Measurements from ENCODE around the gene CYP27B1. TPM values are rescaled to one million over a fixed set of nuclear protein-coding genes. Genes with fewer than 3 reads are reported as not detected.

The CYP27B1 gene
- total RNA-seq, 1 donor from 2014 or later: 4.7 TPM

- peaks cover 8% of the 10 kb centered on the region for H3K36me3 Mint-ChIP-seq
- H3K4me1 Mint-ChIP-seq: peaks cover 17% of the 10 kb centered on the region
- peak within 1 kb of the TSS; percentile 92 for H3K4me3 Mint-ChIP-seq
- DNase-seq (ENCODE audit: low spot score in 2 of 2, unreplicated experiment in 2 of 2): peak in 1 of 2 experiments; percentile 53
- peaks cover 8% of the 10 kb centered on the region for H3K27me3 Mint-ChIP-seq (ENCODE audit: low read depth)
- no peaks in the 10 kb centered on the region for H3K9me3 Mint-ChIP-seq
- TF ChIP-seq CTCF (IDR thresholded peaks at IDR 0.05; ENCODE audit: unreplicated experiment): no peak
- H3K27ac Mint-ChIP-seq: peak within 1 kb of the TSS; percentile 99
Observed at GRCh38 chr12:57772429-57773322, 5.8 kb upstream of the CYP27B1 start, which contains the start of gene EEF1AKMT3. EEF1AKMT3 (plus strand) TSS chr12:57772614; CDS start chr12:57772725, 111 bp downstream.

- Mint-ChIP-seq H3K9me3 (no peaks in the 10 kb centered on the region), H3K27me3 (ENCODE audit: low read depth) (peaks cover 16% of the 10 kb centered on the region), H3K36me3 (peaks cover 8% of the 10 kb centered on the region), H3K4me1 (peaks cover 18% of the 10 kb centered on the region), H3K27ac (peak within 1 kb of the TSS; percentile 99), H3K4me3 (peak within 1 kb of the TSS; percentile 92)
- no peak for TF ChIP-seq CTCF (IDR thresholded peaks at IDR 0.05; ENCODE audit: unreplicated experiment)
- peak; percentile 84 to 93 for DNase-seq (ENCODE audit: low spot score in 2 of 2, unreplicated experiment in 2 of 2)
Observed at GRCh38 chr12:57771873-57772428, 5.1 kb upstream of the CYP27B1 start, which contains the start of gene METTL1. METTL1 (minus strand) TSS chr12:57772105; CDS start chr12:57772083, 22 bp downstream.

- peak overlapping the region; percentile 99 for H3K27ac Mint-ChIP-seq
- no peak for TF ChIP-seq CTCF (IDR thresholded peaks at IDR 0.05; ENCODE audit: unreplicated experiment)
- H3K9me3 Mint-ChIP-seq: no peaks in the 10 kb centered on the region
- H3K4me1 Mint-ChIP-seq: peaks cover 24% of the 10 kb centered on the region
- H3K27me3 Mint-ChIP-seq (ENCODE audit: low read depth): peaks cover 22% of the 10 kb centered on the region
- H3K4me3 Mint-ChIP-seq: peak overlapping the region; percentile 92
- peaks cover 8% of the 10 kb centered on the region for H3K36me3 Mint-ChIP-seq
- DNase-seq (ENCODE audit: low spot score in 2 of 2, unreplicated experiment in 2 of 2): peak; percentile 80 to 89
Observed at GRCh38 chr12:57771236-57771872, 4.5 kb upstream of the CYP27B1 start.

- H3K9me3 Mint-ChIP-seq: no peaks in the 10 kb centered on the region
- H3K27me3 Mint-ChIP-seq (ENCODE audit: low read depth): peaks cover 28% of the 10 kb centered on the region
- H3K4me3 Mint-ChIP-seq: peak overlapping the region; percentile 36
- peaks cover 8% of the 10 kb centered on the region for H3K36me3 Mint-ChIP-seq
- H3K4me1 Mint-ChIP-seq: peaks cover 27% of the 10 kb centered on the region
- H3K27ac Mint-ChIP-seq: no peak overlapping the region
- no peak for DNase-seq (ENCODE audit: low spot score in 2 of 2, unreplicated experiment in 2 of 2)
- no peak for TF ChIP-seq CTCF (IDR thresholded peaks at IDR 0.05; ENCODE audit: unreplicated experiment)
Observed at GRCh38 chr12:57770734-57771133, 3.9 kb upstream of the CYP27B1 start.

GRCh38 chr12:57769594-57769993 lies 2.7 kb upstream of the CYP27B1 start:
- Mint-ChIP-seq H3K36me3 (peaks cover 8% of the 10 kb centered on the region), H3K27me3 (ENCODE audit: low read depth) (peaks cover 39% of the 10 kb centered on the region), H3K4me1 (peaks cover 34% of the 10 kb centered on the region), H3K27ac (no peak overlapping the region), H3K4me3 (no peak overlapping the region), H3K9me3 (no peaks in the 10 kb centered on the region)
- no peak for TF ChIP-seq CTCF (IDR thresholded peaks at IDR 0.05; ENCODE audit: unreplicated experiment)
- no peak for DNase-seq (ENCODE audit: low spot score in 2 of 2, unreplicated experiment in 2 of 2)

All from mesothelial cell of epicardium (in vitro differentiated cells).